H9 (cell line): ENCODE results near the gene EVC. TPM values are rescaled to one million over a fixed set of nuclear protein-coding genes. Genes with fewer than 3 reads are reported as not detected.

Experiments
- DNase-seq: peaks from one replicate; pipeline ENCODE4 v3.0.0-alpha.2; 2017
- H2AFZ ChIP-seq: one replicate; pipeline ENCODE4 v1.6.1; 2013; ENCODE audit warnings: mild to moderate bottlenecking, low read length, control low read depth, moderate library complexity
- H2AK5ac ChIP-seq: 2 replicates; pipeline ENCODE4 v1.6.1; 2013; ENCODE audit warnings: low read length, control low read depth, mixed read lengths; ENCODE audit not compliant: insufficient read length
- H2BK120ac ChIP-seq: one replicate; pipeline ENCODE4 v1.6.1; 2013; ENCODE audit warnings: low read depth, mild to moderate bottlenecking, low read length, control low read depth, inconsistent platforms; ENCODE audit not compliant: poor library complexity, severe bottlenecking
- H2BK12ac ChIP-seq: 2 replicates; pipeline ENCODE4 v1.6.1; 2013; ENCODE audit warnings: low read length, control low read depth, mixed read lengths, low read depth; ENCODE audit not compliant: insufficient read length
- H2BK15ac ChIP-seq: 2 replicates; pipeline ENCODE4 v1.6.1; 2013; ENCODE audit warnings: low read depth, low read length, control low read depth
- H2BK20ac ChIP-seq: one replicate; pipeline ENCODE4 v1.6.1; 2013; ENCODE audit warnings: low read depth, mild to moderate bottlenecking, low read length, control low read depth, inconsistent platforms; ENCODE audit not compliant: poor library complexity, severe bottlenecking
- H2BK5ac ChIP-seq: 2 replicates; pipeline ENCODE4 v1.6.1; 2013; ENCODE audit warnings: low read length, control low read depth, mixed read lengths; ENCODE audit not compliant: insufficient read length
- H3K14ac ChIP-seq: 2 replicates; pipeline ENCODE4 v1.6.1; 2013; ENCODE audit warnings: low read length, control low read depth; ENCODE audit not compliant: insufficient read depth
- H3K18ac ChIP-seq: 2 replicates; pipeline ENCODE4 v1.6.1; 2013; ENCODE audit warnings: low read depth, mild to moderate bottlenecking, mixed read lengths, low read length, control low read depth; ENCODE audit not compliant: insufficient read length
- H3K23ac ChIP-seq: 2 replicates; pipeline ENCODE4 v1.6.1; 2013; ENCODE audit warnings: low read length, control low read depth, mixed read lengths, low read depth; ENCODE audit not compliant: insufficient read length
- H3K23me2 ChIP-seq: 2 replicates; pipeline ENCODE4 v1.6.1; 2013; ENCODE audit warnings: low read depth, mild to moderate bottlenecking, mixed read lengths, low read length, control low read depth; ENCODE audit not compliant: insufficient read length, poor library complexity, severe bottlenecking
- H3K27ac ChIP-seq: 2 replicates; pipeline ENCODE4 v1.5.1; 2013; ENCODE audit warnings: low read length, control low read depth, mixed read lengths, low read depth; ENCODE audit not compliant: insufficient read length
- H3K27me3 ChIP-seq: 2 replicates; pipeline ENCODE4 v1.6.1; 2013; ENCODE audit warnings: low read length, control low read depth, inconsistent platforms; ENCODE audit not compliant: insufficient read depth
- H3K4ac ChIP-seq: 2 replicates; pipeline ENCODE4 v1.6.1; 2013; ENCODE audit warnings: low read depth, mild to moderate bottlenecking, control low read depth, inconsistent platforms, low read length, moderate library complexity
- H3K4me1 ChIP-seq: 2 replicates; pipeline ENCODE4 v1.6.1; 2013; ENCODE audit warnings: low read length, control low read depth, inconsistent platforms; ENCODE audit not compliant: insufficient read depth
- H3K4me2 ChIP-seq: 2 replicates; pipeline ENCODE4 v1.6.1; 2013; ENCODE audit warnings: low read length, control low read depth, mixed read lengths; ENCODE audit not compliant: insufficient read length, insufficient read depth
- H3K56ac ChIP-seq: 2 replicates; pipeline ENCODE4 v1.6.1; 2013; ENCODE audit warnings: low read depth, mild to moderate bottlenecking, mixed read lengths, low read length, control low read depth; ENCODE audit not compliant: insufficient read length
- H3K79me1 ChIP-seq: 2 replicates; pipeline ENCODE4 v1.6.1; 2013; ENCODE audit warnings: low read depth, mild to moderate bottlenecking, moderate library complexity, low read length, control low read depth, inconsistent platforms; ENCODE audit not compliant: insufficient read depth, poor library complexity, severe bottlenecking
- H3K79me2 ChIP-seq: 2 replicates; pipeline ENCODE4 v1.6.1; 2013; ENCODE audit warnings: low read length, control low read depth, inconsistent platforms; ENCODE audit not compliant: insufficient read depth
- H3K9ac ChIP-seq: 2 replicates; pipeline ENCODE4 v1.6.1; 2013; ENCODE audit warnings: low read length, control low read depth, mixed read lengths; ENCODE audit not compliant: insufficient read length; ENCODE audit errors: extremely low read depth
- H3K9me3 ChIP-seq: one replicate; pipeline ENCODE4 v1.6.1; 2013; ENCODE audit warnings: low read depth, low read length, inconsistent platforms; ENCODE audit not compliant: control insufficient read depth
- H3T11ph ChIP-seq: one replicate; pipeline ENCODE4 v1.6.1; 2013; ENCODE audit warnings: mild to moderate bottlenecking, low read length, control low read depth, inconsistent platforms
- H4K20me1 ChIP-seq: one replicate; pipeline ENCODE4 v1.6.1; 2013; ENCODE audit not compliant: control insufficient read depth, insufficient read length, insufficient read depth
- H4K5ac ChIP-seq: 2 replicates; pipeline ENCODE4 v1.6.1; 2013; ENCODE audit warnings: low read depth, mild to moderate bottlenecking, mixed read lengths, low read length, control low read depth; ENCODE audit not compliant: insufficient read length
- H4K8ac ChIP-seq: replicated peaks from 2 replicates; pipeline ENCODE4 v1.6.1; 2013; ENCODE audit warnings: low read length, control low read depth, mixed read lengths, low read depth; ENCODE audit not compliant: insufficient read length
- H4K91ac ChIP-seq: 2 replicates; pipeline ENCODE4 v1.6.1; 2013; ENCODE audit warnings: low read depth, mild to moderate bottlenecking, moderate library complexity, mixed read lengths, low read length, control low read depth; ENCODE audit not compliant: insufficient read length
- H3K27ac Mint-ChIP-seq, 3 experiments: 2 replicates in 2 of 3; 3 replicates in 1 of 3; pipeline ENCODE4 v1.8.0; 2020 to 2021; ENCODE audit warnings: mixed read lengths in 3 of 3, mild to moderate bottlenecking in 1 of 3, moderate library complexity in 1 of 3
- H3K27me3 Mint-ChIP-seq: 2 replicates; pipeline ENCODE4 v1.8.0; 2021; ENCODE audit warnings: low read depth, mild to moderate bottlenecking, moderate library complexity, mixed read lengths
- H3K36me3 Mint-ChIP-seq, 3 experiments: 2 replicates in 2 of 3; 3 replicates in 1 of 3; pipeline ENCODE4 v1.8.0; 2020 to 2021; ENCODE audit warnings: low read depth in 3 of 3, mixed read lengths in 3 of 3; ENCODE audit not compliant: insufficient read depth in 1 of 3
- H3K4me1 Mint-ChIP-seq, 2 experiments: 2 replicates each; pipeline ENCODE4 v1.8.0; 2020; ENCODE audit warnings: mixed read lengths in 2 of 2
- H3K4me3 Mint-ChIP-seq, 2 experiments: 2 replicates in 1 of 2; 3 replicates in 1 of 2; pipeline ENCODE4 v1.8.0; 2020 to 2021; ENCODE audit warnings: mild to moderate bottlenecking in 2 of 2, mixed read lengths in 2 of 2, moderate library complexity in 1 of 2
- H3K9me3 Mint-ChIP-seq, 2 experiments: 2 replicates in 1 of 2; 3 replicates in 1 of 2; pipeline ENCODE4 v1.8.0; 2020; ENCODE audit warnings: mild to moderate bottlenecking in 2 of 2, mixed read lengths in 2 of 2, moderate library complexity in 1 of 2
- WGBS: extraction: QIAGEN DNeasy Blood & Tissue Kit; methylation state at CpG from one replicate; pipeline ENCODE4 v1.1.7; 2013; ENCODE audit warnings: missing lambda C conversion rate, low lambda C conversion rate, mixed read lengths; ENCODE audit not compliant: insufficient read length; ENCODE audit errors: extremely low coverage; 5-methylcytosine and 5-hydroxymethylcytosine counted together
- total RNA-seq: library from RNA; stranded (reverse); gene quantifications from 2 replicates; pipeline ENCODE4 v1.2.1, GENCODE V29; 2021
- TF ChIP-seq, protein P1 (sequence below): fragments of 200-600 bp; sonication (generic); conservative IDR thresholded peaks from 3 replicates; pipeline ENCODE4 v1.8.0; 2021; ENCODE audit warnings: antibody characterized with exemption, mild to moderate bottlenecking

Gene EVC
- total RNA-seq, 1 experiment from 2014 or later: 10.1 TPM

GRCh38 chr4:5713861-5714260 lies 2.9 kb downstream of the EVC start:
- peaks cover 11 to 23% (median 17%) of the 10 kb centered on the region in 3 experiments for H3K36me3 Mint-ChIP-seq
- Histone ChIP-seq H4K20me1 (no peaks in the 10 kb centered on the region), H3K4ac (no peak overlapping the region), H3K4me1 (no peaks in the 10 kb centered on the region), H3K23ac (no peak overlapping the region), H4K91ac (no peak overlapping the region), H2AFZ (no peak overlapping the region), H3K9ac (no peak overlapping the region), H3K27ac (no peak overlapping the region), H3K18ac (no peak overlapping the region), H3K14ac (no peak overlapping the region), H2BK15ac (no peak overlapping the region), H3K79me1 (no peaks in the 10 kb centered on the region), H2BK120ac (no peak overlapping the region), H3K79me2 (no peaks in the 10 kb centered on the region; the same call in 1 of the 2 replicates), H2BK12ac (no peak overlapping the region), H2BK20ac (no peak overlapping the region), H3K9me3 (no peaks in the 10 kb centered on the region), H3K56ac (no peak overlapping the region), H3T11ph (no peak overlapping the region), H3K4me2 (no peak overlapping the region), H3K27me3 (peaks cover 5% of the 10 kb centered on the region; the same call in 1 of the 2 replicates), H2BK5ac (no peak overlapping the region), H4K5ac (no peak overlapping the region), H2AK5ac (no peak overlapping the region), H3K23me2 (peaks cover 9% of the 10 kb centered on the region), H4K8ac (no peak overlapping the region)
- WGBS: no CpG with 5 or more reads among the region's 6 CpGs
- no peak for DNase-seq
- TF ChIP-seq, protein P1, sequence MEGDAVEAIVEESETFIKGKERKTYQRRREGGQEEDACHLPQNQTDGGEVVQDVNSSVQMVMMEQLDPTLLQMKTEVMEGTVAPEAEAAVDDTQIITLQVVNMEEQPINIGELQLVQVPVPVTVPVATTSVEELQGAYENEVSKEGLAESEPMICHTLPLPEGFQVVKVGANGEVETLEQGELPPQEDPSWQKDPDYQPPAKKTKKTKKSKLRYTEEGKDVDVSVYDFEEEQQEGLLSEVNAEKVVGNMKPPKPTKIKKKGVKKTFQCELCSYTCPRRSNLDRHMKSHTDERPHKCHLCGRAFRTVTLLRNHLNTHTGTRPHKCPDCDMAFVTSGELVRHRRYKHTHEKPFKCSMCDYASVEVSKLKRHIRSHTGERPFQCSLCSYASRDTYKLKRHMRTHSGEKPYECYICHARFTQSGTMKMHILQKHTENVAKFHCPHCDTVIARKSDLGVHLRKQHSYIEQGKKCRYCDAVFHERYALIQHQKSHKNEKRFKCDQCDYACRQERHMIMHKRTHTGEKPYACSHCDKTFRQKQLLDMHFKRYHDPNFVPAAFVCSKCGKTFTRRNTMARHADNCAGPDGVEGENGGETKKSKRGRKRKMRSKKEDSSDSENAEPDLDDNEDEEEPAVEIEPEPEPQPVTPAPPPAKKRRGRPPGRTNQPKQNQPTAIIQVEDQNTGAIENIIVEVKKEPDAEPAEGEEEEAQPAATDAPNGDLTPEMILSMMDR: no peak
- H3K4me1 Mint-ChIP-seq: peaks cover 17 to 21% of the 10 kb centered on the region in 2 experiments
- H3K27me3 Mint-ChIP-seq: peaks cover 17% of the 10 kb centered on the region
- H3K9me3 Mint-ChIP-seq: peaks cover 13% of the 10 kb centered on the region in 2 experiments
- no peak overlapping the region for H3K4me3 Mint-ChIP-seq
- H3K27ac Mint-ChIP-seq: no peak overlapping the region
